Measurements from ENCODE around the gene SLC22A3.

DNA sequence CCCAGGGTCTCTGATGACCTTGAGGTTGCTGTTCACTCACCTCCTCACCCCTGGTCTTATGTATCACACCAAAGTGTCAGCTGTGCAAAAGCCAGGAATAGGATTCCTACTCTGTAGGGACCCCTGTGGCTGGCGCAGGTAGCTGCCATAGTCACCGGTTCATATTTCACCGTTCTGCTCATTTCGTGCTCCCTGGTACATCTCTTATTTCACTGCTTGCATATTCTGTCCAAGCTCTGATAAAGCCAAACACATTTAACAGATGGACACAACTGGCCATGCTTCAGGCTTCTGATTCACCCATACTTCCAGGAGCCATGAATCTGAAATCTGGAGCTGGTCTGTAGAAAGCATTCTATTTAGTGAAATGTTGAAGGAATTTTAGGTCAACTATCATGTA, 20.5 kb downstream of the SLC22A3 start:
- TF ChIP-seq BHLHE40 (IDR thresholded peaks at IDR 0.05; ENCODE audit: borderline replicate concordance) (no peak), FOXK2 (IDR thresholded peaks at IDR 0.05) (no peak), ZNF384 (IDR thresholded peaks at IDR 0.05) (no peak), TARDBP (IDR thresholded peaks at IDR 0.05) (no peak), SP1 (IDR thresholded peaks at IDR 0.05) (no peak), FOXM1 (IDR thresholded peaks at IDR 0.05; ENCODE audit: borderline replicate concordance) (no peak), PKNOX1 (IDR thresholded peaks at IDR 0.05) (no peak), ELF4 (IDR thresholded peaks at IDR 0.05) (no peak), CTBP1 (IDR thresholded peaks at IDR 0.05; ENCODE audit: borderline replicate concordance) (no peak), ARNT (IDR thresholded peaks at IDR 0.05) (no peak), SUZ12 (IDR thresholded peaks at IDR 0.05) (no peak), HDGF (IDR thresholded peaks at IDR 0.05; ENCODE audit: borderline replicate concordance) (no peak), L3MBTL2 (conservative IDR thresholded peaks at IDR 0.05) (no peak)
